Measurements from ENCODE around the gene LCN12.
A peak's percentile ranks its signal among the peaks of the same experiment; 100 is the strongest.
"Not testable (repeated sequence)": the region's sequence is repeated elsewhere in the genome, so short reads cannot be mapped to it uniquely, and the experiment has no call there.

LCN12 gene

GRCh38 chr9:136990242-136990911 lies 38.3 kb downstream of the LCN12 start:
- DNase-seq (ENCODE audit: low read depth in 2 of 2), result no peak

DNA sequence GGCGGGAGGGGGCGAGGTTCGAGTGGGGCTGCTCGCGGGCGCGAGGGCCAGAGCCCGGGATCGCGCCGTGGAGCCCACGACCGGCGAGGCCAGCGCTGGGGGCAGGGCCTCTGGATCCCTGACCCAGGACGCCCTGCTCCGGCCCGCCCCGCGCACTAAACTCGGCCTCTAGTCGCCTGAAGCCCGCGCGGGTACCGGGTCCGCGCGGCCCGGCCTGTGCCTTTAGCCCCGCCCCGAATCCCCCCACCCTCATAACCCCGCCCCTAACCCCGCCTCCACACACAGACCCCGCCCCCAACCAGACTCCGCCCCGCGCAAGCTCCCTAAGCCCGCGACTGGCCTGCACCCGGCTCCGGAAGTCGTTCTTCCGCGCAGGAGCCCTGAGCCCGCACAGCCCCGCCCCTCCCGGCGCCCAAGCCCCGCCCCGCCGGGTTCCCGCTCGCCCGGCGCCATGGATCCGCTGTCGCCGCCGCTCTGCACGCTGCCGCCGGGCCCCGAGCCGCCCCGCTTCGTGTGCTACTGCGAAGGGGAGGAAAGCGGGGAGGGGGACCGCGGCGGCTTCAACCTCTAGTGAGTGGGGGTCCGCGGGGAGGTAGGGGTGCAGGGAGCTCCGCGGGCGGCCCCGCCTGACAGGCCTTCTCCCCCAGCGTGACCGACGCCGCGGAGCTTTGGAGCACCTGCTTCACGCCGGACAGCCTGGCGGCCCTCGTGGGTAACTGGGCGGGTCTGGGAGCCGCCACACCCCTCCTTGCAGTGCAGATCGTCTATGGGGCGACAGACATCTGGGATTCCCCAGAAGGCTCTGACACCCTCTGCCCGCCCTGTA lies 40.1 kb downstream of the LCN12 start, which contains the start of gene PAXX:
Gene PAXX (plus strand): TSS at position 430 of the 826 bp plus-strand sequence. CDS start 22 bp downstream, at position 452.
- peak; percentile 87 to 90 for DNase-seq (ENCODE audit: low read depth in 2 of 2)

GRCh38 chr9:136992819-136993369 lies 40.8 kb downstream of the LCN12 start:
- no peak for DNase-seq (ENCODE audit: low read depth in 2 of 2)

GRCh38 chr9:136994180-136994887 lies 42.3 kb downstream of the LCN12 start:
- no peak for DNase-seq (ENCODE audit: low read depth in 2 of 2)

DNA sequence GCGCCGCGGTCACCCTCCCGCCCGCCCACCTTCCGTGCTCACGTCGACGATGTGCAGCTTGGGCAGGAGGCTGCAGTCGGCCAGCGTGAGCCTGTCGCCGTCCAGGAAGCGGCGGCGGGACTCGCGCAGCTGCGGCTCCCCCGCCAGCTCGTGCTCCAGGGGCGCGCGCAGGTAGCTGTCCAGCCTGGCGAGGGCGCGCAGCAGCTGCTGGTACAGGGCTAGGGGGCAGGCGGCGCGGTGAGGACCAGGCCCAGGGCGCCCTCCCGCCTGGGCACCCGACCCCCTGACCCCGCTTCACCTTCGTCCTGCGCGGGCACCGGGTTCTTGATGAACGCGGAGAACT lies 42.8 kb downstream of the LCN12 start:
- no peak for DNase-seq (ENCODE audit: low read depth in 2 of 2)

GRCh38 chr9:136995362-136995761 lies 43.3 kb downstream of the LCN12 start:
- DNase-seq (ENCODE audit: low read depth in 2 of 2), result no peak

- DNase-seq (ENCODE audit: low read depth in 2 of 2), result no peak
These were observed 43.8 kb downstream of the LCN12 start for GRCh38 chr9:136995772-136996311.

- DNase-seq (ENCODE audit: low read depth in 2 of 2), result peak; percentile 25 to 37
These were observed 44.6 kb downstream of the LCN12 start, which contains the start of gene CLIC3 for GRCh38 chr9:136996361-136997292. TSS of gene CLIC3 (minus strand) at chr9:136996568. CDS start at chr9:136996543, 25 bp downstream.

DNA sequence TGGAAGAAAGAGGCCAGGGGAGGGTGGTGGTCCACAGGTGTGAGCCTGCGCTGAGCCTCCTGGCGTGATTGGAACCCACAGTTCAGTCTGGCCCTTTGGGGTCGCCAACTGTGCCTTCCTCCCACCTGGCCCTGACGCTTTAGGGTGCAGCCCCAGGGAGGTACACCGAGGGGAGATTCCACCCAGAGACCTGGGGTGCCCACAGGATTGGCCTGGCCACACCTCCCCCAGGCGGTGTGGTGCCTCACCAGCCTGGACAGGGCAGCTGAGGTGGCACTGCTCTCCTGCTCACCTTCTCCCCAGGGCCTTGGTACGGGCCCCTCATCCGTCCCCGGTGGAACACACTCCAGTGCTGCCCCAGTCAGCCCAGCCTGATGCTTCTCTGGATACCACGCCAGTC lies 45.3 kb downstream of the LCN12 start:
- DNase-seq (ENCODE audit: low read depth in 2 of 2), result no peak

GRCh38 chr9:136997830-136998234 lies 45.8 kb downstream of the LCN12 start:
- peak in 1 of 2 donors; percentile 26 for DNase-seq (ENCODE audit: low read depth in 2 of 2)

- DNase-seq (ENCODE audit: low read depth in 2 of 2), result no peak
These were observed 48.3 kb downstream of the LCN12 start for GRCh38 chr9:137000177-137000930.

DNA sequence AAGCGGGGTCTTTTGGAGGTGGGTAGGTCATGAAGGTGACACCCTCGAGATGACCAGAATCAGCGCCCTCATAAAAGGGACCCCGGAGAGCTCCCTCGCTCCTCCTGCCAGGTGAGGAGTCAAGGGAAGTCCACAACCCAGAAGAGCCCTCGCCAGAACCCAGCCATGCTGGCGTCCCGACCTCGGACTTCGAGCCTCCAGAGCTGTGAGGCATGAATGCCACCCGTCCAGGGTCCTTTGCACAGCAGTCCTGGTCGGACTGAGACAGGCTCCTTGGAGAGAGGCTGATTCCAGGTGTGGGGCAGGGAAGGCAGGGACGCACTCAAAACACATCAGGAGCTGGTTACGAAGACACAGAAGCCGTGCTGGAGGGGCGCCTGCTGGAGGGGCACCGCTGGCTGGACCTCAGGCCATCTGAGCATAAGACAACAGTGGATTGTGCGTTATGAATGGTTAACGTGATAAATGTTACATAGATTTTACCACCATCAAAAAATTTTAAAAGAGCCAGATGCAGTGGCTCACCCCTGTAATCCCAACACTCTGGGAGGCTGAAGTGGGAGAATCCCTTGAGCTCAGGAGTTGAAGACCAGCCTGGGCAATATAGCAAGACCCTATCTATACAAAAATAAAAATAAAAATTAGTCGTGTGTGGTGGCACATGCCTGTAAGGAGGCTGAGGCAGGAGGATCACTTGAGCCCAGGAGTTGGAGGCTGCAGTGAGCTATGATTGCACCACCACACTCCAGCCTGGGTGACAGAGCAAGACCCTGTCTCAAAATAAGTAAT lies 50.0 kb downstream of the LCN12 start:
- no peak for DNase-seq (ENCODE audit: low read depth in 2 of 2)

DNA sequence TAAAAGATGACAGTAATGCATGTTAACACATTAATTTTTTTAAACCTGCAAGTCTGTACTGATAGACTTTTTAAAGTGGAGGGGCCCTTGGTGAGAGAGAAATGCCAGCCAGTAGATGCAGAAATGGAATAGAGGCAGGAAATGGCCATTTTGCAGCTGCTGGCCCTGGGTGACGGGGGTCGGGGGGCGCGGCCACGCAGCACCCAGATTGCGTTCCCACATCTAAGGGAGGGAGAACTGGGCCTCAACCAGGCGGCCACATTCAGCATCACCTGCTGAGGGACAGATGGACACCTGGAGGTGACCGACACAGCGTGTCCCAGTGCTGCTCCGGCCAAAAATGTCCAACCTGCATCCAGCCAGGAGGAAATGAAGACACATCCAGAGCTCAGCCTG lies 50.6 kb downstream of the LCN12 start:
- DNase-seq (ENCODE audit: low read depth in 2 of 2), result no peak

DNA sequence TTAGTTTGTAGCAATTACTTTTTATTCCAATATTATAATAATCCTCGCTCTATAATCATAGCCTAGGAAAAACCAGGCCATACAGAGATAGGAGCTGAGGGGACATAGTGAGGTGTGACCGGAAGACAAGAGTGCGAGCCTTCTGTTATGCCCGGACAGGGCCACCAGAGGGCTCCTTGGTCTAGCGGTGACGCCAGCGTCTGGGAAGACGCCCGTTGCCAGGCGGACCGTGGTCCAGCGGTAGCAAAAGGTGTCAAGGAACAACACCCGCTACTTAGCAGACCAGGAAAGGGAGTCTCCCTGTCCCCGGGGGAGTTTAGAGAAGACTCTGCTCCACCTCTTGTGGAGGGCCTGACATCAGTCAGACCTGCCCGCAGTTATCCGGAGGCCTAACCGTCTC lies 52.2 kb downstream of the LCN12 start:
- not testable (repeated sequence) for DNase-seq (ENCODE audit: low read depth in 2 of 2)

All from stimulated activated CD8-positive, alpha-beta memory T cell treated with anti-CD3 and anti-CD28 coated beads, Interleukin-7, amount 100 ng/mL, for 1 hour (primary cell).